HG02870 (cell line): ENCODE data around the gene KLHL40.

ENCODE experiments used
- ATAC-seq: cut with Tn5 transposase; IDR thresholded peaks from one replicate; pipeline ENCODE4 v1.9.1; 2021; ENCODE audit warnings: mild to moderate bottlenecking, moderate library complexity; ENCODE audit not compliant: unreplicated experiment

The KLHL40 gene

DNA sequence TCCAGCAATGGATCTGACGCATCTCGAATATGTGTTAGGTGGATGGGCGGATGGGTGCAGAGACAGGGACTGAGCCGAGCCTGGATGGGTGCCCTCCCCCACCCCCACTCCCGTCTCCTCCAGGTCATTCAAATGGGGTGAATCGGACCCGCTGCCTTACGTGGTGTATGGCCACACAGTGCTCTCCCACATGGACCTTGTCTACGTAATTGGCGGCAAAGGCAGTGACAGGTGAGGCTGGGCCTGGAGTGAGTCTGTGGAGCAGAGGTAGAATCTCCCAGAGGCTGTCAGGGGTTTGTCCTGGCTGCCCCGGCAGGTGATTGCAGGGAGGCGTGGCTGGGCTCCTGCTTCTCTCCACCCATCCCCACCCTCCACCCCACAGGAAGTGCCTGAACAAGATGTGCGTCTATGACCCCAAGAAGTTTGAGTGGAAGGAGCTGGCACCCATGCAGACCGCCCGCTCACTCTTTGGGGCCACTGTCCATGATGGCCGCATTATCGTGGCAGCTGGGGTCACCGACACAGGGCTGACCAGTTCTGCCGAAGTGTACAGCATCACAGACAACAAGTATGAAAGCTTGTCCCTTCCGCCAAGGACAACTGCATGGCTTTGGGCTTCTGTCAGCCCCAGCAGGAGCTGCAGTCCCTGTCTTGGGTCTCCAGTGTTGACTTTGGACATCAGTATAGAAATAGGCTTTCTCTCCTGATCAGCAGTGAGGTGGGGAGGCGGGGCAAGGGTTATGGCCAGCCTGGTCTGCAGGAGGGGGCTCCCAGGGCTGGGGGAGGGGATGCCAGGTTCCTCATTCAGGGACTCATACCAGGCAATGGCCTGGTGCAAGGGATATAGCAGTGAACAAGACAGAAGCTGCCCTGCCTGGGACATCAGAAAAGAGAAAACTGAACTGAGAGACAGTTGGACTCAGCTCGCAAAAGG lies 3.4 kb downstream of the KLHL40 start:
- ATAC-seq: no peak

DNA sequence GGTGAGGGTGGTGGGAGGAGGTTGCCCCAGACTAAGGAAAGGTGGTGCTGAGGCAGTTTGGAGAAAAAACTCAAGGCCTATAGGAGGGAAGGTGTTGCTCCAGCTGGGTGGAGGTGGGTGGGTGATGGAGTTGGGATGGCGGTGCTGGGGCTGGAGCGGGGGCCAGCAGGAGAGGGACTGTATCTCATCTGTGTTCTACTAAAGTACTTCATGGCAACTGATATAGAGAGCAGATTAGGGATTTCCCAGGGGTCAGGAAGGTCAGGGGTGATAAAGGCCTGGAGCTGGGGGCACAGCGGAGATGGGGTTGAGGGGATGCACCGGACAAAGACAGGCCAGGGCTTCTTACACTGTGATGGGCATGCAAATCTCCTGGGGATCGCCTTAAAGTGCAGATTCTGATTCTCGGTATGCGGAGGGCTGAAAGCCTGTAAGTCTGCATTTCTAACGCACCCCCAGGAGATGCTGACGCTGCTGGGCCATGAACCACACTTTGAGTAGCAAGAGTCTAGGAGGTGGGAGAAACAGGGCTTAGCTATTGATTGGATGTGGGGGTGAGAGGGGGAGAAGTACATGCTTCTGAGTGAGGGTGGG lies 4.2 kb downstream of the KLHL40 start:
- ATAC-seq: no peak

DNA sequence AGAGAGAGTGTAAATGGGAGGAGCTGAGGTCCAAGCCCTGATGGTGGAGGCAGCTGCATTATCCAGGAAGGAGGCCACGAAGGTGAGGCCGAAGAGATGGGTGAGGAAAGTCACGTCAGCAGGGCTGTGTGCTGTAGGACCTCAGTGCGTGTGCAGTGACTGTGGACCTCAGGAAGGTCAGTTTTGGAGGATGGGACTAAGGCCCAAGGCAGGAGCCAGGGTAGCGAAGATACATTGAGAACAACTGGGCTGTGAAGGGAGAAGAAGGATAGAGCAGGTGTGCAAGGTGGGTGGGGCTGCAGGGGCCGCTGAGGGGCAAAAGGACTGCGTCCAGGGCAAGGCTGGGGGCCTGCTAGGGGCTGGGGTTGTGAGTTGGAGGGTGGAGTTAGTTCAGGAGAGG lies 4.9 kb downstream of the KLHL40 start:
- ATAC-seq: no peak

DNA sequence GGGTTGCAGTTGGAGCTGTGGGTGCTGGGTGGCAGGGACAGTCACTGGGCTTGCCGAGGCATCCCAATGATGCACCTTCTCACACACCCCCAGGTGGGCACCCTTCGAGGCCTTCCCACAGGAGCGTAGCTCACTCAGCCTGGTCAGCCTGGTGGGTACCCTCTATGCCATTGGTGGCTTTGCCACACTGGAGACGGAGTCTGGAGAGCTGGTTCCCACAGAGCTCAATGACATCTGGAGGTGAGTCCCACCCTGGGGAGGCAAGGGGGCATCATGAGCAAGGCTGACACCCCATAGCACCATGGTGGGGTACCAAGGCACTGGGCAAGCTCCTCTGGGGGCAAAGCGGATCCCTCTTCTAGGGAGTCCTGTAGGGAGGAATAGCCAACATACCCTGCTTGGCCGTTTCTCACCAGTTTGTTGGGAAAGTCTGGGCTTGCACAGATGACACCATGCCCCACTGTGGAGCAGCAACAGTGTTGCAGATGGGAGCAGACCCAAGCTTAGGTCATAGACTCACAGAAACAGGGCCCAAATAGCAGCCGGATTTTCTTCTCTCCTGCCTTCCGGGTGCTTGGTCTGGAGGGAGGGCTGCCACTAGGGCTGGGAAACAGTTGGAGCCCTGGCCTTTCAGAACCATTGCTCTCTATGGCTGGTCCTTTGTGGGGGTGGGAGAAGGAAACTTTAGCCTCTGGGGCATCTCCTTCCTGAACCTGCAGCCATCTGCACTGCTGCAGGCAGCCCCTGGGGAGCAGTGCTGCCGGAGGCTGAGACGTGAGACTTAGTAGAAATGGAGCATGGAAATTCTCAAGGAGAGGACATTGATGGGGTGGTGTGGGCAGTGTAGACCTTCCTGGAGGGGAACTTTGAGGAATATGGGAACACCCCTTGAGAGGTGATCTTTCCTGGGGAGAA lies 5.7 kb downstream of the KLHL40 start:
- no peak for ATAC-seq

DNA sequence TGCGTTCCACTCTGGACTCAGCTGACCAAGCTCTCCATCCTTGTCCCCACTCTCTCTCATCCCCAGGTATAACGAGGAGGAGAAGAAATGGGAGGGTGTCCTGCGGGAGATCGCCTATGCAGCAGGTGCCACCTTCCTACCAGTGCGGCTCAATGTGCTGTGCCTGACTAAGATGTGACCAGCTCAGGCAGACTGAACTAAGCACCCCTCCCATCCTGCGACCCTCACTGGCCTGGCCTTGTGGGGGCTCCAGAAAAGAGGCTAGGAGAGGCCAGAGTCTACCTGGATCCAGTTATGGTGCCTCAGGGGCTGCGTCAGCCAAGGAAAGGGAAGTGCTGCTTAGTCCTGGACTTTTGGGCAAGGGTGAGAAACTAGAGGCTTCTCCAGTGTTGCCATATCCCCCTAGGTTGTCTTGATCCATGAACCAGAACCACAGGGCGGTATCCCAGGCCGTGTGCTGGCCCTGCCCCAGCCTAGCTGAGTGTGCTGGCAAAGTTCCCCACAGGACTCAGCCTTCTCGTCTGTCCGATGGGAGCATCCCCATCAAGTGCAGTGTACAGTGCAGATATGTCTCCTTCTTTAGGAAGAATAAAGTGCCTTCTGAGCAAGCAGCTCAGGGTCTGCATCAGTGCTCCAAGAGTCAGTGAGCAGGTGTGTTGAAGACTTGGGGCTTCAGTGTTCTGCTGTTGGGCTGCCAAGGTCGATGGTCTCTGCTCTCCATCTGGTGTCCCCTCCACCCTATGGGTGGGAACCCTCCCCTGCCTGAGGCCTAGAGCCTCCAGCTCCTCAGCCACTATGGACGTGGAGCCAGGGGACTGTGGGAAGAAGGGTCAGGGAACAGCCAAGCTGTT lies 6.7 kb downstream of the KLHL40 start:
- no peak for ATAC-seq

DNA sequence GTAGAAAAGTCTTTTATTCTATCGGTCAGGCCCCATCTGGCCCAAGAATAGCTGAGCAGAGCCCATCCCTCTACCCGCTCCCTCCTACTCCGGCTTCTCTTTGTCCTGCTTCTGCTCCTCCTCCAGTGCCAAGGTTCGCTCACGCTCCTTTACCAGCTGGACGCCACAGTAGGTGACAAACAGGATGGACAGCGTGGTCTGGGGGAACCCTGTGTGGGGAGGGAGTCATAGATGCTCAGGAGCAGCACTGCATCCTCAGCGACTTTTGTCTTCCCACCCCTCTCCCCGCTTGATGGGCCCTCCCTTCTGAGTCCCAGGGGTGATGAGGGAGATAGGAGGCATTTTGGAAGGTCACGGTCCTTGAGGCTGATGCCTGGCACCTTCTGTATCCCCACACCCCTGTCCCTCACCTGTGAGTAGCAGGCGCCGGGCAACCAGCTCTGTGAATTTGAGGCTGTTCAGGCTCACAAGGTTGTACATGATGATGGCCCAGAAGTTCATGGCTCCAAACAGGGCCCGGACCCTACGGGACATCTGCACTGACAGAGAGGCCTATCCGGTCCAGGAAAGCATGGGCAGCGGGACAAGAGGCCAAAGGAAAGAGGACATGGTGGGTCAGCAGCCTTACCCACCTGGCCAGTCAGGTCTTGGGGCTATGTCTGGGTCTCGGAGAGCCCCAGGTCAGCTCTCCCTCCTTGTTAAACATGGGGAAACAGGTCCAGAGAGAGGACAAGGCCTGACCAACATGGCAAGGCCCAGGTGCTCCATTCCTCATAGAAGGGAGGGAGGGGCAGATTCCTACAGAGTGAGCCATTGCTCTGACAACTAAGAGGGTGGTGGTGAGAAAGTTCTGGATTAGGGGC lies 7.6 kb downstream of the KLHL40 start:
- no peak for ATAC-seq

DNA sequence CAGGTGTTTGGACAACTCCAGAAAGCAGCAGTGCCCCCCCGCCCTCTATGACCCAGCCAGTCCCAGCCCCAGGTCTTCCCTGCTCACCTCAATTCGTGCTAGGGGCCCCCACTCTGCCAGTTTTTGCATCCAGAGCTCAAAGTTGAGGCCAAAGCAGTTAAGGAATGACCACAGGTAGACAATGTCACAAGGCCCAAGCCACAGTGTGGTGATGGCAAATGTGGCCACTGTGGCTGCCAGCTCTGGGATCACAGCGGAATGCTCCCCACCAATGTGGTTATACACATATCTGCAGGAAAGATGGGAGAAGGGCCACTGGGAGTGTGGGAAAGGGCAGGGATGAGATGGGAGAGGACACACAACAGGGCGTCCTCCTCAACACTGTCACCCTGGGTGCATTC lies 8.2 kb downstream of the KLHL40 start:
- ATAC-seq: no peak

DNA sequence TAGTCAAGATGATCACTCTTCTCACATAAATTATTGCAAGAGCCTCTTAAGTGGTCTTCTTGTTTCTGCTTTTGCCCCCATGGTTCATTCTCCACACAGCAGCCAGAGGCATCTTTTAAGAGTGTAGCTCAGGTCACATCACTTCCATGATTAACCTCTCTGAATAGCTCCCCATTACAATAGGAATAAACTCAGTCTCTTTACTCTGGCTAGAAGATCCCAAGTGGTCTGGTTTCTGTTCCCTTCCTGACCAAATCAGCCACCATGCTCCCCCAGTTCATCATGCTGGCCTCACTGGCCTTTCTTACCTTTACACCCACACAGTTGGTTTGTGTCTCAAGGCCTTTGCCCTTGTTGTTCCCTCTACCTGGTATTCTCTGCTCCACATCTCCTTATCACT lies 9.0 kb downstream of the KLHL40 start:
- ATAC-seq: no peak

DNA sequence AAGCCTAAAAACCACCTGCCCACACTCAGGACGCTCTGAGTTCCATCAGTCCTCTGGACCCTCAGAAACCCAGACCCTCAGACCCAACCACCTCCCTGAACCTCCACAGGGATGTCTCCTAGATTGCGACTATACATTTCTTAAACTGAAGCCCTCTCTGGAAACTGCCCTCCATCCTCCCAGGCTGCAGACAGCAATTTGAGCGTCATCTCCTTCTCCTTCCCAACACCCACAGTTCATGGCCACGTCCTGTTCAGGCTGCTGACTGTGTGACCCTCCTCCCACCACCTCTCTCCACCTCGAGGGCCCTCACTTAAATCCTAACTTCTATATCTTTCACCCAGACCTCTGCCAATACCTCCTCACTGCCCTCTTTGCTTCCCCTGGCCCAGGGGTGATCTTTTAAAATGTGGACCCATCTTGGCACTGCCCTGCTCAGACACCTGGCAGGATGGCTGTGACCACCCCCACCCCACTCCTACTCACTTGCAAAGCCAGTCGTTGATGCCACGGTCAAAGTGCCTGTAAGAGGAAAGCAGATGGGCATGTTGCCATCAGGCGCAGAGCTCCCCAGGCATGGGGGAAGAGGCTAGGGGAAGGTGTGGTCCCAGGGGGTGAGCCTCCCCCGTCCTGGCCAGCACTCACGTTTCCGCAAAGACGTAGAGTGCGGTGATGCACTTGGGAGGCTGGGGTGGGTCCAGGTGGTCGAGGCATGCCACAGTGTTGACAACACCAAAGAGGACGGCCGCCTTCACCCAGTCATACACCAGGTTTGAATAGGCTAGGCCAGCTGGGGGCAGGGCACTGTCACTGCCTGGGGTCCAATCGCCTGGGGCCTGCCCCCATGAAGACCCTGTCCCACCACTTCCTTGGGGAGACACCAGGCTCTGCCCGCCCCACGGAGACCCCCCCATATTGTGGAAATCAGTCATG lies 11.3 kb downstream of the KLHL40 start:
- ATAC-seq: no peak

DNA sequence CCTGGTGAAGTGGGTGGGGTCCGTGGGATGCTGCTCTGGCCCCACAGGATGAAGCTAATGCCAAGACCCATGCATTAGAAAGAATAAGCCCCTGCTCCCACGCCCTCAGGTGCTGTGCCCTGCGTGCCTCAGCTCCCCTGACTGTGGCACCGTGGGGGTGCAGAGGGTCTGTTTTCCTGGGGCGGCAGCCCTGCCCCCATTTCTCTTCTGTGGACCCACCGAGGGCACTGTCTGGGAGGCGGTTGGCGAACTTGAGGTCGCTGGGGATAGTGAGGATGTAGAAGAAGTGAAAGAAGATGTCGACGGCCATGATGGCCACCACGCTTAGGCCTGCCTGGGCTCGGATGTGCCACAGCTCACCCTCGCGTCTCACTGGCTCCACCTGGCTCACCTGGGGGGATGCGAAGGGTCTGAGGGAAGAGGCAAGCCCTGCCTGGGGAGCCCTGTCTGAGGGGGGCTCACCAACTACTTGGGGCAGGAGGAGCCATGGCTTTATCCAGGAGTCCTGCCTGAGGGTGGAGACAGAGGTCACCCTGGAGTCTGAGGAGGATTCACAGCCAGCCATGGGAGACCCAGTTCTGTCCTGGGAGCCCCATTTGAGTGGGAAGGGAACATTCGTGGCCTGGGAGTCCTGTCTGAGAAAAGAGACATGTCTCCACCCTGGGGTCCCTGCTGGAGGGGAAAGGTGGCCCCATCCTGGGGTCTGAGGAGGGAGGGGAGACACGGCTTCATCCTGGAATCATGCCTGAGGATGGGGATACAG lies 12.1 kb downstream of the KLHL40 start:
- no peak for ATAC-seq

DNA sequence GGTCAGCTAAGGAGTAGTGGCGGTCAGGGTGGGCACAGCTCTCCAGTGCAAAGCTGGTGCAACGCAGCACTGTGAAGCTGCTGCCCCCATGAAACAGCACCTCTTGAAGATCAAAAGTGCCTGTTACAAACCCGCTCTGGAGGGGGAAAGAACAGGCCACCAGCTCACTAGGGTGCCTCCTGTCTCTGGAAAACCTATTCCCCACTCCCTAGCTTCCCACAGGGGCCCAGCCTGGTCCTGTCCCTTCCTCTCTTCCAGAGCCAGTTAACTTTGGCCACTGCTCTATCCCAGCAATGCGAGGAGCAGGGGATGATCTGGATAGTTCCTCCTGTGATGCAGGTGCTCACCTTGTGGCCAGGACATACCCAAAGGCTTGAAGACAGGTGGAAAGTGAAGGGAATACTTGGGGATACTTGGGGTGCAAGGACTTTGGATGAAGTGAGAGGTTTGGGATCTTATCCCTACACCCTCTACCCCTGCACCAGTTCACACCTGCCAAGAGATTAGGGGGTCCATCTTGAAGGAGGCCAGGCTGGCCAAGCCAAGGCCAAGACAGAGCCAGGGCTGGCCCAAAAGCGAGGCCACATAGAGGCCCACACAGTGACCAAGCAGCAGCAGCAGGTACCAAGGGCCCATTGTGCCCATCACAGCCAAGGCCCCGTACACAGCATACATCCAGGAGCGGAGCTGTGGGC lies 13.0 kb downstream of the KLHL40 start:
- ATAC-seq: no peak

DNA sequence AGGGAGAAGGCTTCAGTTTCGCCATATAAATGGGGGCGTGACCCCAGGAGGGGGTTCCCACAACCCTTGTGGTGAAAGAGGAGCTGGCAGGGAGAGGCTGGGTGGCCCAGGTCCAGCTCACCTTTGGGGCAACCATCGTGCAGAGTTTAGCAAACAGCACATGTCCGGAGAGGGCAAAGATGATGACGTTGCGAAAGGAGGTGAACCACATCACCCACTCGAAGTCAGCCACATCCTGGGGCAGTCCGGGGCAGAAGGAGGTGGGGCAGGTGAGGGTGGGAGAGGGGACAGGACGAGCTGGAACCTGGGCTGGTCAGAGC lies 13.5 kb downstream of the KLHL40 start:
- ATAC-seq: no peak

DNA sequence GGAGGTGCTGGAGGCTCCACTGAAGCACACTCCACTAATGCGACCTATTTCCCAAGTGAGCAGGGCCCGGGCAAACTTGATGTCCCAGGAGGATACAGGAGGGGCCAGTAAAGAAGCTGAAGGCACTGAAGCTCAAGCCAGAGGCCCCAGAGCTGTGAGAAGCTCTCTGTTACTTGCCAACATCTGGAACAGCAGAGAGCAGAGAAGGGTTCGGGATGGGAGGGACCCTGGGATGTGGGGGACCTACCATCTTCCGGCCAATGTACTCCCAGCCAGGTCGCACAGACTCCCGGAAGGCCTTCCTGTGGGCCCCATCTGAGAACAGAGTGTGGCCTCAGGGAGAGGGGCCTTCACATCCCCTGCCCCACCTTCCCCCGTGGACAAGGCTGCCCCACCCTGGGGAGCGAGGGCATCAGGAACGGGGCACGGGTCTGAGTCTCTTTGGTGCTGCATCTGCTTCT lies 14.2 kb downstream of the KLHL40 start:
- no peak for ATAC-seq

DNA sequence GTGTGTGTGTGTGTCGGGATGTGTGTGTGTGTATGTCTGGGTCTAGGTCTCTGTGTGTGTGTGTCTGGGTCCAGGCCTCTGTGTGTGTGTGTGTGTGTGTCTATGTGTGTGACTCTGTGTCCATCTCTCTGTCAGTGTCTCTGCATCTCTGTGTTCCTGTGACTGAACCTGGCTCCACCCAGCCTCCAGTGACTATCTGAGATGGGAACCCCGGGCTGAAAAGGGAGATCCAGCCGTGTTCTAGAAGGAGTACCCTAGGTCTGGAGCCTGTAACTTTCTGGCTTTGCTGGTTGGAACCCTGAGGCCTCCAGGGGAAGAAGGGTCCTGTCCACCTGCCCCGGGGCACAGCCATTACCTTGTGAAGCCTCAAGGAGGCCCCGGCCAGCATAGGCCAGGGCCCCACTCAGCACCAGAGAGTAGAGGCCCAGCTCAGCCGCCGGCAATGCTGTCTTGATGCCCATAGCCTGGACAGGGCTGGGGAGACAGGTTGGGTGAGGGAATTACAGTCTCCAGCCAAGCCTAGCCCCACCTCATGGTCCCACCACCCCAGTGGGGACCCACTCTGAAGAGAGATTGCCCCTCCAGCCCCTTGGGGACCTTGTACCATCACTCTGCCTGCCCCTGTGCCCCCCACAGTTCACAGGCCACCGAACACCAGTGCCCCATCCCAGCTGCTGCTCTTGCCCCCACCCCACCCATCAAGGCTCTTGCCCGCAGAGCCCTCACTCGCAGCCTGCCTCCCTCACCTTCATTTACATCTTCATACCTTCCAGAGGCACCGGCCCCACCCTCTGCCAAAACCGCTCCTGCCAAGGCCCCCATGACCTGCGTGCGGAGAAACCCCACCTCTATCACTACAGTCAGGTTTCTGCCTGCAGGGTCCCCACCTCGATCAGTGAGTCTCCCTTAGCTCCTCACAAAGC lies 15.3 kb downstream of the KLHL40 start:
- ATAC-seq: no peak

DNA sequence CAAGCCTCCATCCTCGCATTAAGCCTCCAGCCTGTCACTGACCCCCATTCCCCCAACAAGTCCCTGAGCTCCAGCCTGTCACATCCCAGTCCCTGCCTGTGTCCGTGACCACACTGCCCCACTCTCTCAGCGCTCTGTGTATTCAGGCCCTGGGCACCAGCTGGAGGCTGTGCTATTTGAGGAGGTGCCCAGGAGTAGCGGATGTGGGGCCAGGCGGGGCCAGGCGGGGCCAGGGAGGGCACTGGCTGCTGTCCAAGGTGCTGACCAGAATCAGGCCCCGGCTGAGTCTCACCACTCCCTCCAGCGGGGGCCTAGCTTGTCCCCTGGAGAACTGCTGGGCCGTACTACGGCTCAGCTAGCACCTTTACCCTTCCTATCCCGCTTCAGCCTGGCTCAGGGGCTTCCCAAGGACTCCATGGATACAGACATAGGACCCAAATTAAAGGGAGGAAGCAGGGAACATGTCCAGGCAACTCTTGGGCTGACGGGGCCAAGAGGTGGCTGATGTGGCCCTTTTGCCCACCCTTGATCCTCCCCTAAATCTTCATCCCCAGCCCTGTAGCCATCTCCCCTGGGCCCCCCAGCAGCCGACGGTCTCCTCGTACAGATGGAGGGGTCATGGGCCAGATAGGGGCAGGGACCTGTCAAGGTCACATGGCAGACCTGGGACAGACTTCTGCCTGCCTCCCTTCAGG lies 16.2 kb downstream of the KLHL40 start:
- no peak for ATAC-seq
